ENCODE data around the gene TMEM81.

TMEM81 gene

DNA sequence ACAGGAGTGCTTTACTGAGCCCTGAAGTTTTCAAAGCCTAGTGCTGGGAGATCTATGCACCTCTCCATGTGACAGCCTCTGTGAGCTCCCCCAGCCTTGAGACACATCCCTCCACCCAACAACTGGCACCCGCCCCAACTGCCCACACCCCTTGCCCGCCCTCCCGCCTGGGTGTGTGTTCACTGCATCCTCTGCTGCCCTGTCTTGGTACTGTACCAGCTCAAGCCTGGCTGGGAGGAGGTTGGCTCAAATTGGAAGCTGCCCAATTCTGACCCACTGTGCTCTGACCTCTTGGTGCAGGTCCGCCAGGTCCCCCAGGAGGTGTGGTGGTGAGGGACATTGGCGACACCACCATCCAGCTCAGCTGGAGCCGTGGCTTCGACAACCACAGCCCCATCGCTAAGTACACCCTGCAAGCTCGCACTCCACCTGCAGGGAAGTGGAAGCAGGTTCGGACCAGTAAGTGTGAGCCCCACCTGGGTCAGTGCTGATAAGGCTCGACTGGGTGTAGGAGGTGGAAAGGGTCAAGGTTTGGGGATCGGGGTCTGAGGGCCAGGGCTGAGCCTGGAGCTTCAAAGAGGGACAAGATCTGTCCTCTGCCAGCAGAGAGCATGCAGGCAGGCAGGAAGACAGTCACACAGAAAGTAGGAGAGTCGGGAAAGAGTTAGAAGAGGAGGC, 18.0 kb downstream of the TMEM81 start:
- ChIA-PET CTCF (interaction anchor here (0.6 to 1.4 kb wide), 2 partner anchors 48 to 77 kb away, joined by 3 read pairs; no protein-coding TSS in a partner anchor), POLR2A (no interaction called here)
- DNase-seq (ENCODE audit: extremely low spot score), result no peak
- TF ChIP-seq CTBP1 (IDR thresholded peaks at IDR 0.05; ENCODE audit: borderline replicate concordance), result no peak
- no peak for TF ChIP-seq FOXM1 (IDR thresholded peaks at IDR 0.05; ENCODE audit: borderline replicate concordance)
- no peak for TF ChIP-seq FOXK2 (IDR thresholded peaks at IDR 0.05)
- TF ChIP-seq PKNOX1 (IDR thresholded peaks at IDR 0.05), result no peak
- TF ChIP-seq HDGF (IDR thresholded peaks at IDR 0.05; ENCODE audit: borderline replicate concordance), result no peak
- TF ChIP-seq TARDBP (IDR thresholded peaks at IDR 0.05), result no peak

- CTCF ChIA-PET, result no interaction called here
- POLR2A ChIA-PET, result no interaction called here
- no peak for DNase-seq (ENCODE audit: extremely low spot score)
- no peak for TF ChIP-seq ARNT (IDR thresholded peaks at IDR 0.05)
- no peak for TF ChIP-seq FOXK2 (IDR thresholded peaks at IDR 0.05)
- TF ChIP-seq TARDBP (IDR thresholded peaks at IDR 0.05), result no peak
- no peak for TF ChIP-seq PKNOX1 (IDR thresholded peaks at IDR 0.05)
- no peak for TF ChIP-seq LEF1 (IDR thresholded peaks at IDR 0.05; ENCODE audit: borderline replicate concordance)
- TF ChIP-seq FOXA1 (IDR thresholded peaks at IDR 0.05), result no peak
- no peak for TF ChIP-seq BHLHE40 (IDR thresholded peaks at IDR 0.05; ENCODE audit: borderline replicate concordance)
- TF ChIP-seq L3MBTL2 (conservative IDR thresholded peaks at IDR 0.05), result no peak
- TF ChIP-seq HDGF (IDR thresholded peaks at IDR 0.05; ENCODE audit: borderline replicate concordance), result no peak
- no peak for TF ChIP-seq SP1 (IDR thresholded peaks at IDR 0.05)
- TF ChIP-seq ELF4 (IDR thresholded peaks at IDR 0.05), result no peak
- no peak for TF ChIP-seq ZNF384 (IDR thresholded peaks at IDR 0.05)
- TF ChIP-seq NFRKB (IDR thresholded peaks at IDR 0.05), result no peak
Observed at GRCh38 chr1:205065666-205066065, 18.6 kb downstream of the TMEM81 start.

DNA sequence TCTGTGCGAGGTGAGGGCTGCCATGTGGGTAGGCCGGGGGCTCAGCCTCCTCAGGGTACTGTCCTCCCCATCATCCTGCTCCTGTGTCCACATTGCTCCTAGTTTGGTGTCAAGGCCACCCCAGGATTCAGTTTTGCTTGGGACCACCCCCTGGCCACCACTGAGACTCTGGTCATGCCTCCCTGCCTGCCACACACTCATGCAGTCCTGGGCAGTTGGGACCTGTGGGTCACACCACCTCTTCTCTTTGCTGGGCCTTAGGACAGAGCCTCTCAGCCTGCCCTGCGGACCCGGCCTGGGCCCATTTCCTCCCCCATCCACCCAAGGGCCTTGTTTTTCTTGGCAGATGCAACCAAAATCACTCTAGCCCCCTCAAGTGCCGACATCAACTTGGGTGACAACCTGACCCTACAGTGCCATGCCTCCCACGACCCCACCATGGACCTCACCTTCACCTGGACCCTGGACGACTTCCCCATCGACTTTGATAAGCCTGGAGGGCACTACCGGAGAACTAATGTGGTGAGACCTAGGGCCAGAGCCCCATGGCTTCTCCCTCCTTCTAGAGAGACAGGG, 19.4 kb downstream of the TMEM81 start:
- no peak for DNase-seq (ENCODE audit: extremely low spot score)
- POLR2A ChIA-PET, result no interaction called here
- TF ChIP-seq HDGF (IDR thresholded peaks at IDR 0.05; ENCODE audit: borderline replicate concordance) (no peak), FOXA1 (IDR thresholded peaks at IDR 0.05) (no peak), ARNT (IDR thresholded peaks at IDR 0.05) (no peak), L3MBTL2 (conservative IDR thresholded peaks at IDR 0.05) (no peak), LEF1 (IDR thresholded peaks at IDR 0.05; ENCODE audit: borderline replicate concordance) (no peak), NFRKB (IDR thresholded peaks at IDR 0.05) (no peak), BHLHE40 (IDR thresholded peaks at IDR 0.05; ENCODE audit: borderline replicate concordance) (no peak), SP1 (IDR thresholded peaks at IDR 0.05) (no peak), FOXM1 (IDR thresholded peaks at IDR 0.05; ENCODE audit: borderline replicate concordance) (no peak), SUZ12 (IDR thresholded peaks at IDR 0.05) (no peak), CTBP1 (IDR thresholded peaks at IDR 0.05; ENCODE audit: borderline replicate concordance) (no peak), ZNF384 (IDR thresholded peaks at IDR 0.05) (no peak), TARDBP (IDR thresholded peaks at IDR 0.05) (no peak), PKNOX1 (IDR thresholded peaks at IDR 0.05) (no peak), ELF4 (IDR thresholded peaks at IDR 0.05) (no peak)
- CTCF ChIA-PET, result no interaction called here

DNA sequence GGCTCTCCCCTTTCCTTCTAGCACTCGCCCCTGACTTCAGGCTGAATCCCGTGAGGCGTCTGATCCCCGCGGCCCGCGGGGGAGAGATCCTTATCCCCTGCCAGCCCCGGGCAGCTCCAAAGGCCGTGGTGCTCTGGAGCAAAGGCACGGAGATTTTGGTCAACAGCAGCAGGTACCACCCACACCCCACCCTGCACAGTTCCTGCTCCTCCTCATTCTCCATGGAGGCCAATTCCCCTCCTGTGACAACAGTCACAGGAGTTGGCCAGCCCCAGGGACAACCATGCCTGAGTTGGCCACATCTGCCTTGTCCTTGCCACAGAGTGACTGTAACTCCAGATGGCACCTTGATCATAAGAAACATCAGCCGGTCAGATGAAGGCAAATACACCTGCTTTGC, 20.0 kb downstream of the TMEM81 start:
- POLR2A ChIA-PET, result no interaction called here
- DNase-seq (ENCODE audit: extremely low spot score), result no peak
- TF ChIP-seq ZNF384 (IDR thresholded peaks at IDR 0.05), result no peak
- TF ChIP-seq SP1 (IDR thresholded peaks at IDR 0.05), result no peak
- no peak for TF ChIP-seq L3MBTL2 (conservative IDR thresholded peaks at IDR 0.05)
- no peak for TF ChIP-seq PKNOX1 (IDR thresholded peaks at IDR 0.05)
- no peak for TF ChIP-seq FOXA1 (IDR thresholded peaks at IDR 0.05)
- no peak for TF ChIP-seq FOXM1 (IDR thresholded peaks at IDR 0.05; ENCODE audit: borderline replicate concordance)
- TF ChIP-seq CTBP1 (IDR thresholded peaks at IDR 0.05; ENCODE audit: borderline replicate concordance), result no peak
- TF ChIP-seq LEF1 (IDR thresholded peaks at IDR 0.05; ENCODE audit: borderline replicate concordance), result no peak
- no peak for TF ChIP-seq HDGF (IDR thresholded peaks at IDR 0.05; ENCODE audit: borderline replicate concordance)
- TF ChIP-seq SUZ12 (IDR thresholded peaks at IDR 0.05), result no peak
- TF ChIP-seq TARDBP (IDR thresholded peaks at IDR 0.05), result no peak
- TF ChIP-seq ARNT (IDR thresholded peaks at IDR 0.05), result no peak
- no peak for TF ChIP-seq ELF4 (IDR thresholded peaks at IDR 0.05)
- TF ChIP-seq BHLHE40 (IDR thresholded peaks at IDR 0.05; ENCODE audit: borderline replicate concordance), result no peak
- TF ChIP-seq NFRKB (IDR thresholded peaks at IDR 0.05), result no peak
- no peak for TF ChIP-seq FOXK2 (IDR thresholded peaks at IDR 0.05)
- CTCF ChIA-PET, result no interaction called here

DNA sequence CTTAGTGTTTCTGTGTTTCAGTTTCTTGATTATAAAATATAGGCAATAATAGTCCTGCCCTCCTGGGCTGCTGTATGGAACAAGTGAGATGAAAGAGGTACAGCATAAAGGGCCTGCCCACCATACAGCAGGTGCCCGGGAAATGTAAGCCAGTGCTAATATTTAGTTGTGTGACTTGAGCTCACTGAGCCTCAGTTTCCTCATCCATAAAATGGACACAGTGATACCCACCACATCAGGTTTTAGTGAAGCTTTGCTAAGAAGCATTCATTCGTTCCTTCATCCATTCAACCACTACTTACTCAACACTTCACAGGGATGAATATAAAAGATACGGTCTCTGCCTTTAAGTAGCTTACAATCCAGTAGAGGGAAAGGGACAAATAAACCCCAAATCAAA, 21.4 kb downstream of the TMEM81 start:
- TF ChIP-seq TARDBP (IDR thresholded peaks at IDR 0.05) (no peak), HDGF (IDR thresholded peaks at IDR 0.05; ENCODE audit: borderline replicate concordance) (no peak), ARNT (IDR thresholded peaks at IDR 0.05) (no peak), SP1 (IDR thresholded peaks at IDR 0.05) (no peak), BHLHE40 (IDR thresholded peaks at IDR 0.05; ENCODE audit: borderline replicate concordance) (no peak), ZNF384 (IDR thresholded peaks at IDR 0.05) (no peak), FOXA1 (IDR thresholded peaks at IDR 0.05) (no peak), LEF1 (IDR thresholded peaks at IDR 0.05; ENCODE audit: borderline replicate concordance) (no peak), L3MBTL2 (conservative IDR thresholded peaks at IDR 0.05) (no peak), NFRKB (IDR thresholded peaks at IDR 0.05) (no peak), FOXM1 (IDR thresholded peaks at IDR 0.05; ENCODE audit: borderline replicate concordance) (no peak), ELF4 (IDR thresholded peaks at IDR 0.05) (no peak), FOXK2 (IDR thresholded peaks at IDR 0.05) (no peak)
- ChIA-PET POLR2A (interaction anchor here (2.9 kb wide), 1 partner anchor 74 kb away, joined by 12 read pairs; no protein-coding TSS in a partner anchor), CTCF (interaction anchor here (0.5 to 3.6 kb wide), 8 partner anchors 13 to 312 kb away, joined by 3 to 92 read pairs (median 6); no protein-coding TSS in a partner anchor)
- no peak for DNase-seq (ENCODE audit: extremely low spot score)

Data from HEK293T (cell line).